A549 (cell line): Measurements from ENCODE around the gene MYOF. TPM values are rescaled to one million over a fixed set of nuclear protein-coding genes. Genes with fewer than 3 reads are reported as not detected.

Experiments
- ATAC-seq, 2 experiments: fragments of 200-7000 bp in 1 of 2; fragments of >200 bp in 1 of 2; cut with Nextera tagmentation in 1 of 2; cut with Tn5 transposase in 1 of 2; 3 replicates each; pipeline versions ENCODE4 v1.8.0 to v1.9.1; 2018 to 2020; ENCODE audit warnings: mild to moderate bottlenecking in 1 of 2, moderate library complexity in 1 of 2
- CTCF ChIA-PET: fragments of 300-600 bp; sonication (Branson Sonifier 250); formaldehyde crosslinking; extraction: SDS; loops from one replicate; lab custom pipeline; 2021; ENCODE audit warnings: antibody characterized with exemption, inconsistent platforms; lab: Yijun Ruan, JAX
- POLR2A ChIA-PET: fragments of 350-600 bp; formaldehyde crosslinking; extraction: SDS; loops from one replicate; lab custom pipeline; 2021; ENCODE audit warnings: antibody characterized with exemption, inconsistent platforms; lab: Yijun Ruan, JAX
- DNase-seq, 2 experiments: peaks; one replicate each; pipeline versions ENCODE4 v3.0.0 to v3.0.0-alpha.2; 2011 to 2016; ENCODE audit warnings: low read depth in 1 of 2, low spot score in 1 of 2
- FAIRE-seq: peaks from 2 replicates; lab custom pipeline; 2011; peaks lifted over from hg19 to GRCh38; lab: Jason Lieb, UNC
- H3K27ac ChIP-seq, 2 experiments: fragments of >200 bp; sonication (Bioruptor Twin); formaldehyde crosslinking; 3 replicates each; pipeline ENCODE4 v1.5.1; 2016 to 2017
- H3K4me1 ChIP-seq: fragments of >200 bp; sonication (Bioruptor Twin); formaldehyde crosslinking; 3 replicates; pipeline ENCODE4 v1.6.1; 2016
- H3K4me2 ChIP-seq: fragments of >200 bp; sonication (Bioruptor Twin); formaldehyde crosslinking; 3 replicates; pipeline ENCODE4 v1.6.1; 2016
- H3K4me3 ChIP-seq: fragments of >200 bp; sonication (Bioruptor Twin); formaldehyde crosslinking; 3 replicates; pipeline ENCODE4 v1.5.1; 2016
- H3K9me3 ChIP-seq: fragments of >200 bp; sonication (Bioruptor Twin); formaldehyde crosslinking; 3 replicates; pipeline ENCODE4 v1.6.1; 2016
- BCL3 ChIP-seq: fragments of >200 bp; sonication (Bioruptor Twin); formaldehyde crosslinking; IDR thresholded peaks from 3 replicates; pipeline ENCODE4 v1.6.1; 2016
- CEBPB ChIP-seq, 2 experiments: fragments of >200 bp in 1 of 2; sonication (Bioruptor Twin) in 1 of 2; formaldehyde crosslinking in 1 of 2; IDR thresholded peaks; 2 replicates each; pipeline ENCODE4 v1.6.1; 2012 to 2016
- EHF ChIP-seq: fragments of 250-450 bp; sonication (Bioruptor Pico); IDR thresholded peaks from 2 replicates; pipeline ENCODE4 v1.5.0; 2020; ENCODE audit warnings: mild to moderate bottlenecking
- EP300 ChIP-seq, 2 experiments: fragments of >200 bp; sonication (Bioruptor Twin); formaldehyde crosslinking; IDR thresholded peaks; 2 replicates in 1 of 2; 3 replicates in 1 of 2; pipeline ENCODE4 v1.6.1; 2016 to 2017
- FOSB ChIP-seq: fragments of 250-450 bp; sonication (Bioruptor Pico); IDR thresholded peaks from 2 replicates; pipeline ENCODE4 v1.5.0; 2020; ENCODE audit warnings: mild to moderate bottlenecking, moderate library complexity
- FOXS1 ChIP-seq: fragments of 250-450 bp; sonication (Bioruptor Pico); IDR thresholded peaks from 2 replicates; pipeline ENCODE4 v1.5.0; 2020; ENCODE audit warnings: mild to moderate bottlenecking, moderate library complexity
- GATA3 ChIP-seq: IDR thresholded peaks from 2 replicates; pipeline ENCODE4 v1.6.1; 2012; ENCODE audit warnings: borderline replicate concordance
- HDAC2 ChIP-seq: fragments of 200-600 bp; sonication (generic); IDR thresholded peaks from 2 replicates; pipeline ENCODE4 v1.6.1; 2016
- HEYL ChIP-seq: fragments of 250-450 bp; sonication (Bioruptor Pico); IDR thresholded peaks from 2 replicates; pipeline ENCODE4 v1.8.0; 2021; ENCODE audit warnings: mild to moderate bottlenecking, moderate library complexity
- HOXA7 ChIP-seq: fragments of 250-450 bp; sonication (Bioruptor Pico); IDR thresholded peaks from 2 replicates; pipeline ENCODE4 v1.5.0; 2020; ENCODE audit warnings: mild to moderate bottlenecking, moderate library complexity
- KDM1A ChIP-seq: fragments of 200-600 bp; sonication (generic); IDR thresholded peaks from 2 replicates; pipeline ENCODE4 v1.6.1; 2016; ENCODE audit warnings: low read depth, mild to moderate bottlenecking
- MAFK ChIP-seq: fragments of 450-650 bp; IDR thresholded peaks from 2 replicates; pipeline ENCODE4 v1.6.1; 2014; ENCODE audit not compliant: partially characterized antibody
- MYC ChIP-seq: IDR thresholded peaks from 2 replicates; pipeline ENCODE4 v1.6.1; 2012; ENCODE audit warnings: mild to moderate bottlenecking, inconsistent platforms, low read length, improper control_type of control experiment, borderline replicate concordance
- NR3C1 ChIP-seq: fragments of >200 bp; sonication (Bioruptor Twin); formaldehyde crosslinking; IDR thresholded peaks from 3 replicates; pipeline ENCODE4 v1.6.1; 2017
- POLR2AphosphoS2 ChIP-seq: conservative IDR thresholded peaks from 2 replicates; pipeline ENCODE4 v1.6.1; 2012; ENCODE audit warnings: low read length, improper control_type of control experiment, inconsistent platforms
- RCOR1 ChIP-seq: fragments of 150-350 bp; IDR thresholded peaks from 2 replicates; pipeline ENCODE4 v1.6.1; 2014; ENCODE audit warnings: antibody characterized with exemption, low read length, low read depth
- ZSCAN20 ChIP-seq: fragments of 250-450 bp; sonication (Bioruptor Pico); IDR thresholded peaks from 2 replicates; pipeline ENCODE4 v1.8.0; 2022; ENCODE audit warnings: mild to moderate bottlenecking, moderate library complexity
- WGBS: methylation state at CpG from one replicate; pipeline ENCODE4 v1.1.6; 2017; ENCODE audit errors: missing lambda C conversion rate; 5-methylcytosine and 5-hydroxymethylcytosine counted together
- polyA plus RNA-seq, 4 experiments: library from polyadenylated mRNA; depleted of rRNA in 3 of 4; stranded (reverse); fragments of >200 nt; fragmentation: RNase III in 1 of 4; extraction: RNeasy Plus Mini Kit Qiagen cat#74134 plus additional on column Dnase treatment in 1 of 4; gene quantifications; 2 replicates in 3 of 4; 3 replicates in 1 of 4; pipeline ENCODE4 v1.2.3, GENCODE V29; 2011 to 2017
- TF ChIP-seq, protein P1 (sequence below): fragments of 250-450 bp; sonication (Bioruptor Pico); IDR thresholded peaks from 2 replicates; pipeline ENCODE4 v1.5.0; 2021; ENCODE audit warnings: mild to moderate bottlenecking, moderate library complexity, borderline replicate concordance

The MYOF gene
- polyA plus RNA-seq, 2 of the 4 experiments (the other 2 are of a cell fraction): 190 to 265 TPM

- TF ChIP-seq, protein P1, sequence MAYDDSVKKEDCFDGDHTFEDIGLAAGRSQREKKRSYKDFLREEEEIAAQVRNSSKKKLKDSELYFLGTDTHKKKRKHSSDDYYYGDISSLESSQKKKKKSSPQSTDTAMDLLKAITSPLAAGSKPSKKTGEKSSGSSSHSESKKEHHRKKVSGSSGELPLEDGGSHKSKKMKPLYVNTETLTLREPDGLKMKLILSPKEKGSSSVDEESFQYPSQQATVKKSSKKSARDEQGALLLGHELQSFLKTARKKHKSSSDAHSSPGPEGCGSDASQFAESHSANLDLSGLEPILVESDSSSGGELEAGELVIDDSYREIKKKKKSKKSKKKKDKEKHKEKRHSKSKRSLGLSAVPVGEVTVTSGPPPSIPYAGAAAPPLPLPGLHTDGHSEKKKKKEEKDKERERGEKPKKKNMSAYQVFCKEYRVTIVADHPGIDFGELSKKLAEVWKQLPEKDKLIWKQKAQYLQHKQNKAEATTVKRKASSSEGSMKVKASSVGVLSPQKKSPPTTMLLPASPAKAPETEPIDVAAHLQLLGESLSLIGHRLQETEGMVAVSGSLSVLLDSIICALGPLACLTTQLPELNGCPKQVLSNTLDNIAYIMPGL: no peak; the same call in 1 of the 2 replicates
- TF ChIP-seq, all 56 proteins: peak for 14
These were observed at the start of gene MYOF (continued) for GRCh38 chr10:93482145-93482834.

DNA sequence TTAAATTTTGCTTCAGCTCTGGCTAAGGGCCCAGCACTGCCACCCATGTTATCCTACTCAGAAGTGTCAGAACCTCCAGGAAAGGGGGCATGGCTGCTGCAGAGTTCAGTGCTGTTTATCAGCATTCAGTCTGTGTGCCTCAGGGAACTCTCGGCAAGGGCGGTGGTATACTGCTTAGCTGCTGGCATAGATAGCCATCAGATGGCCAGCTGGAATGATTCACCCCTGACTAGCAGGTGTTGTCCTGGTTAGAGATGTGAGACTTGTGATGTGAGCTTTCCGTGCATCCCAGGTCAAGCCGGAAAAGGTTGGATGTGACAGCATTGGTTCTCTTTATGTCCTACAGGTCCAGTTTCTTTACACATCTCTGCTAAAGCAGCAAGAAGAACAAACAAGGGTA lies 36.4 kb upstream of the MYOF start:
- Histone ChIP-seq H3K4me1 (no peaks in the 10 kb centered on the region), H3K27ac (no peak overlapping the region), H3K9me3 (peaks cover 10% of the 10 kb centered on the region; the same call in 1 of the 3 replicates), H3K4me3 (no peak overlapping the region), H3K4me2 (no peak overlapping the region)
- TF ChIP-seq NR3C1 (no peak), ZSCAN20 (CRISPR knock-in tag) (no peak), EHF (CRISPR knock-in tag) (no peak), MAFK (no peak), KDM1A (no peak), HEYL (CRISPR knock-in tag) (no peak), BCL3 (no peak)
- ChIA-PET POLR2A (no interaction called here), CTCF (interaction anchor here (0.9 to 1.8 kb wide), 5 partner anchors 9 to 439 kb away, joined by 3 to 5 read pairs (median 4); no protein-coding TSS in a partner anchor)
- DNase-seq (no peak), ATAC-seq (no peak), FAIRE-seq (no peak)
- whole genome bisulfite sequencing: 99% methylated on average over 4 of the region's 4 CpGs

GRCh38 chr10:93516006-93516380 lies 33.9 kb upstream of the MYOF start:
- no peak for TF ChIP-seq RCOR1
- TF ChIP-seq HDAC2: no peak
- TF ChIP-seq CEBPB (IDR thresholded peaks at IDR 0.05): no peak
- no peak for TF ChIP-seq NR3C1
- TF ChIP-seq FOSB: no peak
- no peak for TF ChIP-seq BCL3
- no peak for TF ChIP-seq MYC
- no peak for TF ChIP-seq FOXS1
- no peak for TF ChIP-seq POLR2AphosphoS2
- TF ChIP-seq HOXA7 (CRISPR knock-in tag): no peak
- TF ChIP-seq EP300 (IDR thresholded peaks at IDR 0.05): no peak
- no peak for TF ChIP-seq GATA3
- TF ChIP-seq, all 56 proteins: peak for 0
- POLR2A ChIA-PET: no interaction called here
- Histone ChIP-seq H3K27ac (no peak overlapping the region), H3K4me2 (no peak overlapping the region), H3K9me3 (peaks cover 9% of the 10 kb centered on the region; the same call in 1 of the 3 replicates), H3K4me1 (no peaks in the 10 kb centered on the region), H3K4me3 (no peak overlapping the region)
- FAIRE-seq: no peak
- 90% methylated on average over 1 of the region's 1 CpG for WGBS
- CTCF ChIA-PET: interaction anchor here (1.4 to 10.9 kb wide), 3 partner anchors 12 to 164 kb away, joined by 3 to 92 read pairs (median 5); no protein-coding TSS in a partner anchor
- no peak for ATAC-seq
- DNase-seq: no peak
